Psoas muscle (tissue), 8 donors: Measurements from ENCODE around the gene C15orf39. TPM values are rescaled to one million over a fixed set of nuclear protein-coding genes. Genes with fewer than 3 reads are reported as not detected.
A peak's percentile ranks its signal among the peaks of the same experiment; 100 is the strongest.
"Not testable (repeated sequence)": the region's sequence is repeated elsewhere in the genome, so short reads cannot be mapped to it uniquely, and the experiment has no call there.

Source experiments
- ATAC-seq, 4 donors: fragments of 200-7000 bp; cut with Tn5 transposase; one replicate each; pipeline ENCODE4 v1.9.1; 2020; ENCODE audit warnings: moderate library complexity in 3 of 4, mild to moderate bottlenecking in 2 of 4
- DNase-seq, 2 donors: peaks; one replicate each; pipeline ENCODE4 v3.0.0-alpha.2; 2020
- H3K27ac ChIP-seq: fragments of 200-600 bp; one replicate; pipeline ENCODE4 v1.8.0; 2022
- H3K27me3 ChIP-seq, 3 donors: fragments of 200-600 bp in 1 of 3; one replicate each; pipeline versions ENCODE4 v1.6.1 to v1.8.0; 2013 to 2022; ENCODE audit warnings: low read length in 2 of 3, mild to moderate bottlenecking in 2 of 3, moderate library complexity in 1 of 3; ENCODE audit not compliant: insufficient read depth in 3 of 3
- H3K36me3 ChIP-seq, 2 donors: fragments of 200-600 bp in 1 of 2; one replicate each; pipeline versions ENCODE4 v1.6.1 to v1.8.0; 2013 to 2022; ENCODE audit warnings: low read depth in 1 of 2, mild to moderate bottlenecking in 1 of 2, moderate library complexity in 1 of 2; ENCODE audit not compliant: insufficient read depth in 1 of 2
- H3K4me1 ChIP-seq: fragments of 200-600 bp; one replicate; pipeline ENCODE4 v1.8.0; 2022
- H3K4me3 ChIP-seq: fragments of 200-600 bp; one replicate; pipeline ENCODE4 v1.8.0; 2022; ENCODE audit warnings: mild to moderate bottlenecking
- H3K9me3 ChIP-seq: fragments of 200-600 bp; one replicate; pipeline ENCODE4 v1.8.0; 2022
- CTCF ChIP-seq: fragments of 200-600 bp; IDR thresholded peaks from one replicate; pipeline ENCODE4 v1.8.0; 2022; ENCODE audit warnings: antibody characterized with exemption
- WGBS, 3 donors: extraction: QIAGEN DNeasy Blood & Tissue Kit; methylation state at CpG; one replicate each; pipeline versions ENCODE4 v1.1.6 to v1.1.7; 2013; 5-methylcytosine and 5-hydroxymethylcytosine counted together
- intact Hi-C, 2 donors: fragments of 100-400 bp; cut with DNase I; formaldehyde crosslinking; loops; one replicate each; pipeline versions ENCODE4 v1.11.0 to v1.14.2; 2022
- polyA plus RNA-seq, 3 donors: library from polyadenylated mRNA; stranded (reverse); fragments of 200-250 nt; gene quantifications; one replicate each; pipeline ENCODE4 v1.2.3, GENCODE V29; 2013
- total RNA-seq, 4 donors: library from RNA; stranded (reverse); fragmentation: NEBNext Ultra II Directional in 2 of 4; extraction: Animal tissue kit (Norgen Biotek cat#: 25700) in 2 of 4; gene quantifications; one replicate each; pipeline versions ENCODE4 v1.2.1 to v1.2.4, GENCODE V29; 2021 to 2023
- donor health status: healthy with polysubstance abuse.
- donor health status: DM: no; HTN: no; CAD: no; lungs with moderate emphysema.
- donor health status: Bipolar disorder and iron deficiency.
- donor health status: healthy.
- donor health status: DM: yes; HTN: yes; CAD: no.
- donor health status: DM: no; HTN: no; CAD: no.
- donor health status: DM: no; HTN: no; CAD: no.
- donor health status: DM: yes; HTN: yes; CAD: no.

The C15orf39 gene
- total and polyA plus RNA-seq, 7 donors, result 2.5 to 4.6 (median 4.0) TPM

GRCh38 chr15:75238150-75238549 lies 36.5 kb downstream of the C15orf39 start:
- peak in 1 of 2 donors; percentile 10 for DNase-seq
- no peak for TF ChIP-seq CTCF
- Histone ChIP-seq H3K27ac (no peak overlapping the region), H3K4me3 (no peak overlapping the region), H3K4me1 (no peaks in the 10 kb centered on the region), H3K27me3 (peaks cover 0 to 9% (median 3%) of the 10 kb centered on the region in 3 donors), H3K36me3 (no peaks in the 10 kb centered on the region), H3K9me3 (no peaks in the 10 kb centered on the region)
- intact Hi-C loops, result loop anchor here in 1 of 2 donors (10.0 kb wide), 1 partner anchor 67 kb away; no protein-coding TSS in a partner anchor
- WGBS, 3 donors, result 74 to 76% (median 75%) methylated on average over 5 of the region's 5 CpGs
- no peak for ATAC-seq

- H3K4me3 ChIP-seq, H3K4me1 ChIP-seq, intact Hi-C loops, H3K27ac ChIP-seq, H3K36me3 ChIP-seq, H3K9me3 ChIP-seq, ATAC-seq, DNase-seq: not testable (repeated sequence)
- WGBS, 3 donors, result 86 to 100% (median 88%) methylated on average over 1 of the region's 1 CpG
- H3K27me3 ChIP-seq, result peaks cover 0 to 22% (median 0%) of the 10 kb centered on the region in 3 donors
Observed at GRCh38 chr15:75245741-75246140, 44.1 kb downstream of the C15orf39 start.

- H3K27me3 ChIP-seq, result peaks cover 0 to 27% (median 0%) of the 10 kb centered on the region in 3 donors
- H3K4me3 ChIP-seq, H3K27ac ChIP-seq, intact Hi-C loops, H3K9me3 ChIP-seq, H3K4me1 ChIP-seq, DNase-seq, ATAC-seq, H3K36me3 ChIP-seq: not testable (repeated sequence)
- 75 to 83% (median 79%) methylated on average over 6 of the region's 6 CpGs for WGBS, 3 donors
Observed at GRCh38 chr15:75248991-75249390, 47.3 kb downstream of the C15orf39 start.

- intact Hi-C loops, result no loop called here
- Histone ChIP-seq H3K9me3 (no peaks in the 10 kb centered on the region), H3K4me3 (no peak overlapping the region), H3K4me1 (no peaks in the 10 kb centered on the region), H3K27me3 (peaks cover 0 to 27% (median 0%) of the 10 kb centered on the region in 3 donors), H3K27ac (no peak overlapping the region), H3K36me3 (no peaks in the 10 kb centered on the region)
- ATAC-seq (no peak), DNase-seq (no peak)
- WGBS, 3 donors, result 61 to 68% (median 62%) methylated on average over 4 of the region's 4 CpGs
- no peak for TF ChIP-seq CTCF
Observed at GRCh38 chr15:75249726-75250125, 48.0 kb downstream of the C15orf39 start.

GRCh38 chr15:75251343-75251742 lies 49.7 kb downstream of the C15orf39 start:
- H3K36me3 ChIP-seq, H3K27ac ChIP-seq, H3K9me3 ChIP-seq, H3K4me3 ChIP-seq, ATAC-seq, intact Hi-C loops, H3K4me1 ChIP-seq: not testable (repeated sequence)
- peak in 1 of 2 donors; percentile 17 for DNase-seq
- peaks cover 0 to 27% (median 0%) of the 10 kb centered on the region in 3 donors for H3K27me3 ChIP-seq
- WGBS, 3 donors, result 78 to 84% (median 78%) methylated on average over 4 of the region's 4 CpGs

- DNase-seq, H3K4me3 ChIP-seq, H3K9me3 ChIP-seq, ATAC-seq, H3K36me3 ChIP-seq, intact Hi-C loops, H3K27ac ChIP-seq, H3K4me1 ChIP-seq: not testable (repeated sequence)
- peaks cover 0 to 26% (median 0%) of the 10 kb centered on the region in 3 donors for H3K27me3 ChIP-seq
- WGBS, 3 donors, result 73 to 85% (median 82%) methylated on average over 4 of the region's 4 CpGs
Observed at GRCh38 chr15:75252285-75252684, 50.6 kb downstream of the C15orf39 start.

GRCh38 chr15:75258034-75258433 lies 56.4 kb downstream of the C15orf39 start, which contains the start of gene GOLGA6C:
Gene GOLGA6C, plus strand, starts transcription at chr15:75258334. Its CDS starts 265 bp downstream, at chr15:75258599.
- no CpG with 5 or more reads among the region's 2 CpGs for WGBS, 3 donors
- DNase-seq, H3K4me1 ChIP-seq, H3K9me3 ChIP-seq, H3K36me3 ChIP-seq, intact Hi-C loops, H3K4me3 ChIP-seq, H3K27me3 ChIP-seq, H3K27ac ChIP-seq, ATAC-seq: not testable (repeated sequence)

GRCh38 chr15:75258620-75259343 lies 57.1 kb downstream of the C15orf39 start:
- H3K27me3 ChIP-seq, intact Hi-C loops, H3K36me3 ChIP-seq, H3K9me3 ChIP-seq, H3K4me1 ChIP-seq, ATAC-seq, H3K4me3 ChIP-seq, H3K27ac ChIP-seq: not testable (repeated sequence)
- peak in 1 of 2 donors; percentile 34 for DNase-seq
- WGBS, 3 donors, result 73 to 75% (median 73%) methylated on average over 9 to 11 of the region's 16 CpGs

GRCh38 chr15:75259873-75260272 lies 58.2 kb downstream of the C15orf39 start:
- ATAC-seq, H3K4me1 ChIP-seq, H3K27me3 ChIP-seq, intact Hi-C loops, H3K27ac ChIP-seq, H3K36me3 ChIP-seq, H3K4me3 ChIP-seq, H3K9me3 ChIP-seq, DNase-seq: not testable (repeated sequence)
- WGBS, 3 donors, result no CpG with 5 or more reads among the region's 3 CpGs
